ENCODE data around the gene LGALS9C.
"Not testable (repeated sequence)": the region's sequence is repeated elsewhere in the genome, so short reads cannot be mapped to it uniquely, and the experiment has no call there.

DNA sequence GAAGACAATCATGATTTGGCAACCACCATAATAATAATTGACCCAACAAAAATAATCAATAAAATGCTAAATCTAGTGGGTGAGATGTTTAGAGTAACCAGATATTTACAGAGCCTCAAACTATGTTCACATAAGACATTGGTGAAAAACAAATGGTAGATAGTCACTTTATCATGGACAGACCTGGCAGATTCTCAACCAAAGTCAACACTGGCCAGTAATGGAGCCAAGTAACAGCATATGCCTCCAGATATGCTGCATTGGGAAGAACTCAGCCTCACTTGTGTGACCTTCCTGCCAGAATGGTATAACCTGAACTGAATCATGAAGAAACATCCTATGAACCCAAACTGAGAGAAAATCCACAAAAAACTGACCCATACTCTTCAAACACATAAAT, 53.8 kb downstream of the LGALS9C start:
- not testable (repeated sequence) for TF ChIP-seq POLR2A, CTCF (IDR thresholded peaks at IDR 0.05)

Data from prostate gland (tissue), 2 donors.